HG02943 (cell line): ENCODE results near the gene KCNQ2.

Experiments
- ATAC-seq: cut with Tn5 transposase; IDR thresholded peaks from one replicate; pipeline ENCODE4 v1.9.1; 2021; ENCODE audit warnings: mild to moderate bottlenecking, low read depth, moderate library complexity; ENCODE audit not compliant: unreplicated experiment

The KCNQ2 gene

GRCh38 chr20:63458170-63459069 is 14.0 kb downstream of the KCNQ2 start:
- no peak for ATAC-seq

- ATAC-seq: no peak
These were observed 14.7 kb downstream of the KCNQ2 start for GRCh38 chr20:63457737-63458136.

- no peak for ATAC-seq
These were observed 15.8 kb downstream of the KCNQ2 start for GRCh38 chr20:63456429-63457284.

DNA sequence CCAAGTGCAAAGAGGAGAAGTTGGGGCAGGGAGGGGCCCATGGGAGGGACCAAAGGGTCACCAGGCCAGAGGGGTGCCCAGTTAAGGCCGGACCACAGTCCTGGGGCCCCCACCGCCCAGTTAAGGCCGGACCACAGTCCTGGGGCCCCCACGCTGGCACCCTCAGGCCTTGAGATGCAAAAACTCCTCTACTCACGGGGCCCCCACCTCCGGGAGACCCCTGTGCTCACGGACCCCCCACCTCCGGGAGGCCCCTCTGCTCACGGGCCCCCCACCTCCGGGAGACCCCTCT is 16.9 kb downstream of the KCNQ2 start:
- no peak for ATAC-seq

DNA sequence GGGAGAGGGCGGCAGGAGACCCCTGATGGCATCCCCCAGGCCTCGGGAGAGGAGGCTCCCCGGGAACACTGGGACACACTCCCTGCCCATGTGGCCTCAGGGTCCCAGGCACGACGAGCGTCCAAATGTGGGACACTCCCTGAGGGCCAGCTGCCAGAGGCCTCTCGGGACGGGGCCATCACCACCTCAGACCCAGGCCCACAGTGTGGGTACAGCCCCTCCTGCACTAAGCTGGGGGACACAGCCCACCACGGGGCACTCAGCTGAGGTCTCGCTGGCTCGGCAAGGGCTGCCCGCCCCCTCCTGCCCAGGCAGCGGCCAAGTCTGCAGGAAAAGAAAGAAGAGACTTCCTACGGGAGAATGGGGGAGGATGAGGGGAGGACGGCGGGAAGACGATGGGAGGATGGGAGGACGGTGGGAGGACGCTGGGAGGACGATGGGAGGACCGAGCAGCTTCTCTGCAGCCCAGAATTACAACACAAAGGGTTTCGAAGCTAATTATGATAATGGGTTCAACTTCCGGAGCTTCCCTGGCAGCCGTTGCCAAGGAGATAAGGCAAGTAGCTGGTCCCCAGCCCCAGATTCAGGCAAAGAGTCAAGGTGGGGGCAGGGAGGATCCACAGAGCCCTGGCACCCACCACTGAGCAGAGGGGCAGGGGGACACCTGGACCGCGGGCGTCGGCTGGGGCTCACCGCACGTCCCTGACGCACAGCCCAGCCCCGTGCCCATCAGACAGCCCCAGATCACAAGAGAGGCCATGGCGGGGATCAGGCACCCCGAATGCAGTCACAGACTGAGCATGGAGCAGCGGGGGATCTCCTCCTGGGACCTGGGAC is 17.5 kb downstream of the KCNQ2 start:
- no peak for ATAC-seq

- no peak for ATAC-seq
These were observed 19.5 kb downstream of the KCNQ2 start for GRCh38 chr20:63452821-63453523.

DNA sequence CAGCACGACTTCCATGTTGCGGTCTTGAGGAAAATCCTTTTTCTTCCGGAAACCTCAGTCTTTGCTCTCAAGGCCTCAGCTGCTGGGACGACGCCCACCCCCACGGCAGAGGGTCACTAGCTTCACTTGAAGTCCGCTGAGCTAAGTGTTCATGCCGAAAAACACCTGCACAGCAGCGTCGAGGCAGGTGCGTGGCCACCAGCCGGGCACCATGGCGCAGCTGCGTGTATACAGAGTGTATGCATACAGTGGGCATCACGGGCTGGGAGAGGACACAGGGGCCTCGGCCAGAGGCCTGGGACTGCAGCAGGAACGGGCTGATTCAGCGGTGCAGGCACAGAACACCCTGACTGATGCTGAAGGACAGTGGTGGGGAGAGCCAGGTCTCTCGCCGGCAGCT is 20.1 kb downstream of the KCNQ2 start:
- no peak for ATAC-seq

DNA sequence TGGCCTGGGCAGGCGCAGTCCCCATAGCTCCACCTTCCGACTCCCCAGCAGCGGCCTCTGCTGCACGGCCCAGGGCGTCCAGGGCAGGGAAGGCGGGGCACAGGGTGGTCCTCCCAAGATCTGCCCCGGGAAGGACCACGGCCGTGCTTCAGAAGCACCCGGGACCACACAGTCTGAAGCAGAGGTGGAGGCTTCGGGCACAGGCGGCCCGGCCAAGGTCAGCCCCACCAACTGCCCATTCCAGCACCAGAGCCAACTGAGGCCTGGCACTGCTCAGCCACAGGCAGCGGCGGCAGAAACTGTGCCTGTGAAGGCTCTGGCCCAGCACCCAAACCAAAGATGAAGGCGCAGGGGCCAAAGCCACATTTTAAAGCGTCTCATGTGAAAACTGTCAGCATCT is 20.6 kb downstream of the KCNQ2 start:
- no peak for ATAC-seq

DNA sequence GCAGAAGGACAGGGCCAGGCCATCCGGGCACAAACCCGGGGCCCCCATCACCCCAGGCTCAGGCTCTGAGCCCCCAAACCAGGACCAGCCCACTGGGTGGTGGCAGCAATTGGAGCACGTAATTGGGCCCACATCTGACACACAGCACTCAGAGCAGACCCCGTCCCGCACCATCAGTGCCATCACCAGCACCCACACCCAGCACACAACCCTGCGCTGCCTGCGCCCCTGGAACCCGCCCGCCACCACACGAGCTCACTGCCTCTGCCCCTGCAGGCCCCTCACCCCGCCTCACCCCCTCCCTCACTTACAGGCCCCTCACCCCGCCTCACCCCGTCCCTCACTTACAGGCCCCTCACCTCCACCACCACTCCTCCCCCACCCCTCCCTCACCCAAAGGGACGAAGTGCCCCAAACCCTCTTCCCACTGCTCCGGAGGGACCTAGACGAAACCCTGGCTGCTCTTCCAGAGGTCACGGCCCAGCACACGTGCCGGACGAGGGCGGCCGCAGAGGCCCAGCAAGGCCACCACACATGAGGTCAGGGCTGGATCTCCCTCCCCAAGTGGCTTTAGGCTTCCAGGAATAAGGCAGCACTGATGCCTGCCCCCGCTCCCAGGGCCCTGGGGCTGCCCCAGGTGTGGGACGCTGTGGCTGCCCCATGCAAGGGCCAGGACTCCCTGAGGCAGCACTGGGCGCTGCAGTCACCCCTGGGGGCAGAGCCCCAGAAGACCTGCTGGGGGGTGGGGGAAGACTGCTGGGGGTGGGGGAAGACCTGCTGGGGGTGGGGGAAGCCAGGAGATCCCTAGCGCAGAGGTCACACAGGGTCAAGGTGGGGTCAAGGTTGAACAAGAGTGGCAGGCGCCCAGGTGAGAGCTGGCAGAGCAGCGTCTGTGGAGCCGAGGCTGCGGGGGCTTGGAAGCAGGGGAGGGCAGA is 22.4 kb downstream of the KCNQ2 start:
- ATAC-seq: no peak

- ATAC-seq: no peak
These were observed 23.4 kb downstream of the KCNQ2 start for GRCh38 chr20:63449025-63449424.

DNA sequence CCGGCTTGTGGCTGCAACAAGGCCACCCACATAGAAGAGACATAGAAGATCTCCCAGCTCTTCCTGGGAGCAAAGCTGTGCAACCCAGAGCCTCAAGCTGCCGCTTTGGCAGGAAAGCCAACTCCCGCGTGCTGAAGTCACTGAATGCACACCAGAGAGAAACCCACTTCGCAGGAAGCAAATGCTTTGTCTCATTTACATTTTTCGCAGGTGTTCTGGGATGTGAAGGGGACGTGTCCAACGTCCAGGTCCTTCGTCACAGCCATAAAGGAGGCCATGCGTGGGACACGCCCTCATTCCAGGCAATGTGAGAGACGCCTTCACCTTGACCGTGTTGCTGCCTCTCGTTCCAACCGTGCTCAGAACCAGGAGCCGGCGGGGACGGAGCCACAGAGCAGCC is 24.4 kb downstream of the KCNQ2 start:
- no peak for ATAC-seq

- no peak for ATAC-seq
These were observed 25.1 kb downstream of the KCNQ2 start for GRCh38 chr20:63447320-63447719.

- ATAC-seq: no peak
These were observed 26.0 kb downstream of the KCNQ2 start for GRCh38 chr20:63446216-63447024.

DNA sequence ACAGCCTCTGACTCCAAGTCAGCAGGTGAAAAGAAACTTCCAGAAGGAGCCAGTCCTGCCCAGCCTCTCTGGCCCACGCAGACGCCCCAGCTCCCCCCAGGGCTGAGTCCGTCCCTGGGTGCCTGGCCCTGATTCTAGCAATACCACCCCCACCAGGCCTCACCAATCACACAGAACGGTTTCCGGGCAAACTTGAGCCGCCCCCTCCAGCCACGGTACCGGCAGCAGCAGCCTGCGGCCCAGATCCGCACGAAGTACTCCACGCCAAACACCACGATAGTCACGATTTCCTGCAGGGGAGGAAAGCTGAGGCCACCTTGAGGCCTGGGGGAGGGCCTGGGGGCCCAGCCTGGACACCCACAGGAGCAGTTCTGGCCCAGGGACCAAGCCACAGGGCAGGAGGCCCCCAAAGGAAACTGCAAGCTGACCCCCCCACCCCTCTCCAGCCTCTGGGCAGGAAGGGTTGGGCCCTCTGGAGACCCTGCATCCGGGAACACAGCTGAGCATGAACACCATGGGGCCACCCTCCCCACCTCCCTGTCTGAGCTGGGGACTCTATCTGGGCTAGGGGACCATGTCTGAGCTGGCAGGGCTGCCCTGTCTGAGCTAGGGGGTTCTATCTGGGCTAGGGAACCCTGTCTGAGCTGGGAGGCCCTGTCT is 27.2 kb downstream of the KCNQ2 start:
- no peak for ATAC-seq

DNA sequence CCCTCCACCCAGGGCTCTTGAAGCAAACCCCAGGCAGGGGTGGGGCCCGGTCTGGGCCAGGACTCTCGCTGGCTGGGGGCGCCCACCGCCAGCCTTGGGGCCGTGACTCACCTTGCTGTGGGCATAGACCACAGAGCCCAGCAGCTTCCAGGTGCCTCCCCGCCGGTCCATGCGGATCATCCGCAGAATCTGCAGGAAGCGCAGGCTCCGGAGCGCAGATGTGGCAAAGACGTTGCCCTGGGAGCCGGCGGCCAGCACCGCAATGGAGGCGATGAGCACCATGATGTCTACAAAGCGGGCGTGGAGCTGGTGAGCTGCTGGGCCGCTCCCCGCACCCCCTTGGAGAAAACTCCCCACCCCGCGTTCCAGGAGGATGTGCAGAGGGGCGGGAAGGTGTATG is 27.9 kb downstream of the KCNQ2 start:
- no peak for ATAC-seq

GRCh38 chr20:63443606-63444395 is 28.7 kb downstream of the KCNQ2 start:
- no peak for ATAC-seq

DNA sequence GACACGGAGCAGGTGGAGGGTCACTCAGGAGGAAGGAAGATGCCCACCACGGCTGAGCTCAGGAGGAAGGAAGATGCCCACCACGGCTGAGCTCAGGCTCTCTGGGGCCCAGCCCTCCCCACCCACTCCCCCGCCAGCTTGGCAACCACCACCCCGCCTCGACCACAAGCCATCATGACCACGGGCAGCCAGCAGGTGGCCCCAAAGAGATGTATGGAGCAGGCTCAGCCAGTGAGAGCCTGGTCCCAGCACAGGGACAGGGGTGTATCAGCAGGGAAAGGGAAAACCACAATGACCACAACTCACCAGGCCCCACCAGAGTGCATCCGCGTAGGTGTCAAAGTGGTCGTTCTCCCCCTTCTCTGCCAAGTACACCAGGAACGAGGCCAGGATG is 30.4 kb downstream of the KCNQ2 start:
- ATAC-seq: no peak
